NB4 (cell line): Measurements from ENCODE around the gene CAMK2G.

ENCODE experiments used
- CTCF ChIP-seq: IDR thresholded peaks from one replicate; pipeline ENCODE4 v1.5.1; 2012; ENCODE audit warnings: low read depth, low read length
- MAX ChIP-seq: IDR thresholded peaks from 2 replicates; pipeline ENCODE4 v1.6.1; 2011; ENCODE audit warnings: low read depth, low read length

- TF ChIP-seq CTCF, result no peak
- TF ChIP-seq MAX, result no peak
Measured at GRCh38 chr10:73819081-73819480, 55.3 kb downstream of the CAMK2G start.
